Measurements from ENCODE around the gene SP4.
A peak's percentile ranks its signal among the peaks of the same experiment; 100 is the strongest.
"Not testable (repeated sequence)": the region's sequence is repeated elsewhere in the genome, so short reads cannot be mapped to it uniquely, and the experiment has no call there.

The SP4 gene

GRCh38 chr7:21524680-21525079 lies 96.8 kb downstream of the SP4 start:
- DNase-seq, result no peak
- no peak overlapping the region for H3K27ac ChIP-seq
- no peak overlapping the region for H3K4me3 ChIP-seq (ENCODE audit: low read depth, low read length)
- H3K27me3 ChIP-seq (replicated peaks), result no peaks in the 10 kb centered on the region
- in situ Hi-C loops (cut with HindIII; ENCODE audit: low pct_ligation_motif_present, low sequenced_read_pairs), result no loop called here
- no peak for TF ChIP-seq CTCF (IDR thresholded peaks at IDR 0.05; ENCODE audit: low read depth, low read length, missing control alignments)
- H3K36me3 ChIP-seq (replicated peaks), result no peaks in the 10 kb centered on the region

- no peak overlapping the region for H3K27ac ChIP-seq
- in situ Hi-C loops (cut with HindIII; ENCODE audit: low pct_ligation_motif_present, low sequenced_read_pairs), result no loop called here
- no peaks in the 10 kb centered on the region for H3K36me3 ChIP-seq (replicated peaks)
- peak; percentile 41 for TF ChIP-seq CTCF (IDR thresholded peaks at IDR 0.05; ENCODE audit: low read depth, low read length, missing control alignments)
- no peak for DNase-seq
- H3K4me3 ChIP-seq (ENCODE audit: low read depth, low read length), result no peak overlapping the region
- no peaks in the 10 kb centered on the region for H3K27me3 ChIP-seq (replicated peaks)
Observed at GRCh38 chr7:21526007-21526406, 98.1 kb downstream of the SP4 start.

- H3K4me3 ChIP-seq (ENCODE audit: low read depth, low read length), result no peak overlapping the region
- no peak overlapping the region for H3K27ac ChIP-seq
- no peak for TF ChIP-seq CTCF (IDR thresholded peaks at IDR 0.05; ENCODE audit: low read depth, low read length, missing control alignments)
- DNase-seq, result no peak
- in situ Hi-C loops (cut with HindIII; ENCODE audit: low pct_ligation_motif_present, low sequenced_read_pairs), result no loop called here
- H3K27me3 ChIP-seq (replicated peaks), result no peaks in the 10 kb centered on the region
- no peaks in the 10 kb centered on the region for H3K36me3 ChIP-seq (replicated peaks)
Observed at GRCh38 chr7:21526448-21526847, 98.6 kb downstream of the SP4 start.

- H3K27ac ChIP-seq; in situ Hi-C loops (cut with HindIII; ENCODE audit: low pct_ligation_motif_present, low sequenced_read_pairs); H3K36me3 ChIP-seq (replicated peaks); H3K27me3 ChIP-seq (replicated peaks); H3K4me3 ChIP-seq (ENCODE audit: low read depth, low read length); DNase-seq: not testable (repeated sequence)
Observed at GRCh38 chr7:21532485-21532884, 104.6 kb downstream of the SP4 start.

- H3K27me3 ChIP-seq (replicated peaks); H3K36me3 ChIP-seq (replicated peaks); H3K4me3 ChIP-seq (ENCODE audit: low read depth, low read length); H3K27ac ChIP-seq; DNase-seq; in situ Hi-C loops (cut with HindIII; ENCODE audit: low pct_ligation_motif_present, low sequenced_read_pairs): not testable (repeated sequence)
Observed at GRCh38 chr7:21533646-21534045, 105.8 kb downstream of the SP4 start.

GRCh38 chr7:21536445-21537118 lies 108.7 kb downstream of the SP4 start:
- H3K27ac ChIP-seq; DNase-seq; in situ Hi-C loops (cut with HindIII; ENCODE audit: low pct_ligation_motif_present, low sequenced_read_pairs): not testable (repeated sequence)

GRCh38 chr7:21538936-21539495 lies 111.1 kb downstream of the SP4 start:
- no peak for DNase-seq
- Histone ChIP-seq H3K4me3 (ENCODE audit: low read depth, low read length) (no peak overlapping the region), H3K36me3 (replicated peaks) (no peaks in the 10 kb centered on the region), H3K27ac (no peak overlapping the region), H3K27me3 (replicated peaks) (peaks cover 12% of the 10 kb centered on the region)
- no peak for TF ChIP-seq CTCF (IDR thresholded peaks at IDR 0.05; ENCODE audit: low read depth, low read length, missing control alignments)
- in situ Hi-C loops (cut with HindIII; ENCODE audit: low pct_ligation_motif_present, low sequenced_read_pairs), result no loop called here

More at GRCh38 chr7:21536445-21537118, 108.7 kb downstream of the SP4 start:
- H3K36me3 ChIP-seq (replicated peaks); H3K4me3 ChIP-seq (ENCODE audit: low read depth, low read length); H3K27me3 ChIP-seq (replicated peaks): not testable (repeated sequence)
